GM18519 (cell line): ENCODE results near the gene CAPN12.
"Not testable (repeated sequence)": the region's sequence is repeated elsewhere in the genome, so short reads cannot be mapped to it uniquely, and the experiment has no call there.

ENCODE experiments used
- ATAC-seq: cut with Tn5 transposase; IDR thresholded peaks from one replicate; pipeline ENCODE4 v1.9.1; 2021; ENCODE audit warnings: mild to moderate bottlenecking, moderate library complexity; ENCODE audit not compliant: unreplicated experiment, low FRiP score

The CAPN12 gene

GRCh38 chr19:38744298-38744681 lies at the start of gene CAPN12:
Gene CAPN12, minus strand, starts transcription at chr19:38744474. Its CDS starts 309 bp downstream, at chr19:38744165.
- ATAC-seq: no peak

GRCh38 chr19:38793671-38794070 lies 49.4 kb upstream of the CAPN12 start:
- no peak for ATAC-seq

- no peak for ATAC-seq
Observed at GRCh38 chr19:38793177-38793576, 48.9 kb upstream of the CAPN12 start.

GRCh38 chr19:38792250-38793111 lies 48.2 kb upstream of the CAPN12 start:
- no peak for ATAC-seq

- ATAC-seq: not testable (repeated sequence)
Observed at GRCh38 chr19:38791451-38792064, 47.3 kb upstream of the CAPN12 start.

- ATAC-seq: not testable (repeated sequence)
Observed at GRCh38 chr19:38790507-38791403, 46.5 kb upstream of the CAPN12 start.

GRCh38 chr19:38788478-38789243 lies 44.4 kb upstream of the CAPN12 start, which contains the start of gene LGALS7B:
Gene LGALS7B, plus strand, starts transcription at chr19:38789200. Its CDS starts 27 bp downstream, at chr19:38789227.
- no peak for ATAC-seq

- ATAC-seq: no peak
Observed at GRCh38 chr19:38786572-38787265, 42.4 kb upstream of the CAPN12 start.

GRCh38 chr19:38786061-38786460 lies 41.8 kb upstream of the CAPN12 start:
- not testable (repeated sequence) for ATAC-seq

GRCh38 chr19:38785187-38785699 lies 41.0 kb upstream of the CAPN12 start:
- ATAC-seq: no peak

GRCh38 chr19:38784224-38784623 lies 40.0 kb upstream of the CAPN12 start:
- ATAC-seq: no peak

- ATAC-seq: not testable (repeated sequence)
Observed at GRCh38 chr19:38782212-38782611, 37.9 kb upstream of the CAPN12 start.

GRCh38 chr19:38781058-38781457 lies 36.8 kb upstream of the CAPN12 start:
- ATAC-seq: no peak

GRCh38 chr19:38780443-38780842 lies 36.2 kb upstream of the CAPN12 start:
- ATAC-seq: no peak

- no peak for ATAC-seq
Observed at GRCh38 chr19:38778733-38779132, 34.5 kb upstream of the CAPN12 start.

- ATAC-seq: no peak
Observed at GRCh38 chr19:38774181-38774950, 30.1 kb upstream of the CAPN12 start.

- no peak for ATAC-seq
Observed at GRCh38 chr19:38773469-38774177, 29.3 kb upstream of the CAPN12 start, which contains the start of gene LGALS7. Gene LGALS7, minus strand, starts transcription at chr19:38773517. Its CDS starts 25 bp downstream, at chr19:38773492.

GRCh38 chr19:38771569-38771968 lies 27.3 kb upstream of the CAPN12 start:
- not testable (repeated sequence) for ATAC-seq
